ENCODE measurements around the gene EHBP1.

The EHBP1 gene

DNA sequence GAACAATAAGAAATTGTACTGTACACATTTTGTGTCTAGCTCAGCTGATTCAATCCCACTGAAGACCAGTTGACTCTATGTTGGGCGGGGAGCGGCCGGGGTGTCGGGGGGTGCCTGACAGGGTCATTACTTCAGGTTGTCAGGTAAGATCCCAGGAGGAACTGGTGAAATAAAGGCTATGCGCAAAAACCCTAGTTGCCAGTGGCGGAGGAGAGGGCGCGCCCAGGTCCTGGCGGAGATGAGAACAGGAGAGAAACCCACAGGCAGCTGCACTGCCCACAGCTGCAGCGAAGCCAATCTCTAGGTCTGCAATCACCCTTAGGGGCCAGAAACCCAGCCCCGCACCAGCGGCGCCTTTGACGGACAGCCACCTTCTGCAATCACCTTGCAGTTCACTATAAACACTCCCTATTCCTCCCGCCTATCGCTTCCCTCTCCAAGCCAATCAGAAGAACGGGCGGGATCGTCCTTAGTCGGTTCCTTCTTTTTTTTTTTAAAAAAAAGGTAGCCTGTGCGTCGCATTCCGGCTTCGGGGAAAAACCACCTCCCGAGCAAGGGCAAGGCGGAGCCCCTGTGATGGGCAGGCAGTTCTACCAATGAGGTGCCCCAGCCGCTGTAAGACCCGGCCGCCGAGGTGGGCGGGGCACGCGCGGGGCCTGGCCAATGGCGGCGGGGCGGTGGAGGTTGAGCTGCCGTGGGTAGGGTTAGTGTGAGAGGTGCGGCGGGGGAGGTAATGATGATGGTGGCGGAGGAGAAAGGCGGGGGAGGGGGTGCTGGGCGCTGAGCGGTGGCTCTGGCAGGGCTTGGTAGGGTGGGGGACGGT lies at the start of gene EHBP1:
Gene EHBP1, plus strand, starts transcription at position 707 of the 823 bp plus-strand sequence. CDS start 1,479 bp downstream, outside the sequence.
- DNase-seq (ENCODE audit: insufficient read length, low spot score) (peak; percentile 98), FAIRE-seq (peak; percentile 93)

DNA sequence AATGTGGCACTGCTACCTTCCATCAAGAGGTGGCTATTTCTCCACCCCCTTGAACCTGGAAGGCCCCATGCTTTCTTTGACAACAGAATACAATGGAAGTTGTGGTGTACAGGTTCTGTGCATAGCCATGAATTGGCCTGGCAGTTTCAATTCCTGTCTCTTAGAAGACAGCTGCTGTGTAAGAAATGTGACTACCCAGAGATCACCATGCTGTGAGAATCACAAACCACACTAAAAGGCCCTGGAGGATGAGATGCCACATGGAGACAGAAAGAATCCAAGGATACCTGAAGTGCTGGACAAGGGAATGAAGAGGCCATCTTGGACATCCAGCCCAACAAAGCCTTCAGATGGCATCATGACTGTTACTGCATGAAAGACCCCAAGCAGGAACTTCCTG lies 47.7 kb upstream of the EHBP1 start:
- FAIRE-seq (no peak), DNase-seq (ENCODE audit: insufficient read length, low spot score) (no peak)

DNA sequence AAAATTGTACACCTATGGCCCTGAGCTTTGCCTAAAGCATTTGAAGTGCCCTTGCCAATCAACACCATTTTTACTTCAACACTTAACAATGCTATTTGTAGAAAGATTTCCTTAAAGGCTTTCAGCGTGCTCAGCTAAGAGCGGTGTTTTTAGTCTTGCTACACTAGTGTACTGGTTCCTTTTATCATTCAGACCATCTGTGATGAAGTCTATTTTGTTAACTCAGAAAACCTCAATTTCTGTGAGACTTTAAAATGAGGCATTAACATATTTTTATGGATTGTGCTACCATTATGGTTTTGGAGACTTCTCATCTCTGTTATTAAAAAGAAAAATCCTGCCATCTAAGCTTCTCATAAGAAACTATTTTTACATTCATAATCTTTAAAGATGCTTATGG lies 46.6 kb upstream of the EHBP1 start:
- FAIRE-seq: no peak
- DNase-seq (ENCODE audit: insufficient read length, low spot score): no peak

DNA sequence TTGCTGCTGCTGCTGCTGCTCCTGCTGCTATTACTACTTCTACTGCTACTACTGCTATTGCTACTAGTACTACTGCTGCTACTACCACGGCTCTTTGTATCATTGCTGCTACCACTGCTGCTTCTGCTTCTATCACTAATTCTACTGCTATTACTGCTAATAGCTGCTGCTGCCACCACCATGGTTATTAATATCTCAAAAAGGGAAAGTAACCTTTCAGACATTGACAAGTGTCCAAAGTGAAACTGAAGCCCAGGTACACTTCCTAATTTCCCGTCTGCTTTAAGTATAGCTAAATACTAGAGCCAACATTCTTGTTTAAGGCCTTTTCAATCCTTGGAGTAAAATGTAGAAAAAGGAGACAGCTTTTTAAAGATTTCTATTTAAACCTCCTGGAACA lies 45.4 kb upstream of the EHBP1 start:
- DNase-seq (ENCODE audit: insufficient read length, low spot score) (no peak), FAIRE-seq (peak; percentile 67)

DNA sequence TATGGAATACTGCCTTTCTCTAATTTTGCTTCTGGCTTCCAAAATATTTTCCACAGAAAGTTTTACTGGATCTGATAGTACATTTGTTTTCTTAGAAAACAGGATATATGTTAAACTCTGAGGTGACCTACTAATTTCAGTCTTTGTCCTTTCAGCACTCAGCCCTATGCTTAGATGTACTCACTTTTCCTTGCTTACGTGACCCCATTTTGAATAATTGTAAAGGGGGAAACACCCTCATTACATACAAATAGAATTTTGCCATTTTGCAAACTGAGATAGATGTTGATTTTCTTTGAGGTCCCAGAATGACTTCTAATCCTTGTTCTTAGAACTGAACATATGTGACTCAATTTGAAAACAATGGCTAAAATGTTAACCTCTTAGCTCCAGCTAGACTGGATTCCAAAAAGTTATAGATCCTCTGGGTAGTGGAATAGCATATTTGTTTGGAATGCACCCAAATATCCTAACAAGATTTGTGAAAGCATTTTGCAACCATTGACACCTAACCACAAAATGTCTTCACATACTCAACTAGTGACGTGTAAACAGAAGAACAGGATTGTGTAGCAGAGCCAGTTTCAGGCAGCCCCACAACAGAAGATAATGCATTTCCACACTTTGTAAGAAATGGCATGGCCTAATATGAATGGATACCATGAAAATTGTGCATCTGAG lies 44.8 kb upstream of the EHBP1 start:
- FAIRE-seq (peak; percentile 85), DNase-seq (ENCODE audit: insufficient read length, low spot score) (peak; percentile 34)

DNA sequence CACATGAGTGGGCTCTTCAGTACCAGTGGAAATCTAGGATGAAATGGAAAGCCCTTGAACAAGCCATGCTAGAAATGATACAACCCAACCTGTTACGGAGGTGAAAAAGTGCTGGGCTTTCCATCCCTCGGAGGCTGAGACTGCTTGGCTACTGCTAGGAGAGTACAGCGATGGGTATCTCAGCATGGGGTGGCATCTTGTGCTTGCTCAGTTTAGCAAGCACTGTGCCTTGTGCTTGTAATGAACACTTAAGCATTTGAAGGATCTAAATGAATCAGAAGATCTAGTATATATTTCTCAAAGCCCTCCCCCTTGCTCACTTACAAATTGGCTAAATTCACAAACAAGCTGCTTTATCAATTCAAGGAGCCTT lies 44.3 kb upstream of the EHBP1 start:
- DNase-seq (ENCODE audit: insufficient read length, low spot score): no peak
- no peak for FAIRE-seq

DNA sequence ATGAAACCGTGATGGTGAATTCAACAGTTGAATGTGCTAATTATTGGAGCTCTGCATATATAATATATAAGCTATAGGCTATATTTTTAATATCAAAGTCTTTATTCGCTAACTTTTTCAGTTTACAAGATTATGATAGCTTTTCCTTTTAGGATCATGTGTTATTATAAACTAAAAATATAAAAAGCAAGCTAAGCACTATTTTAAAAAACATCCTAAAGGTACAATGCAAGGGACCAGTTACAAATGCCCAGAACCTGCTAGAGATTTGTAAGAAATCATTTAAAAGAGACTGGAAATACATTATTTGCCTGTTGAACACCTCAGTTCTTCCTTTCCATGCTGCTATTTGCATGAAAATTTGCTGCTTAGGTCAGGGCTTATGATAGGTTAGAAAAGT lies 43.4 kb upstream of the EHBP1 start:
- FAIRE-seq (no peak), DNase-seq (ENCODE audit: insufficient read length, low spot score) (no peak)

DNA sequence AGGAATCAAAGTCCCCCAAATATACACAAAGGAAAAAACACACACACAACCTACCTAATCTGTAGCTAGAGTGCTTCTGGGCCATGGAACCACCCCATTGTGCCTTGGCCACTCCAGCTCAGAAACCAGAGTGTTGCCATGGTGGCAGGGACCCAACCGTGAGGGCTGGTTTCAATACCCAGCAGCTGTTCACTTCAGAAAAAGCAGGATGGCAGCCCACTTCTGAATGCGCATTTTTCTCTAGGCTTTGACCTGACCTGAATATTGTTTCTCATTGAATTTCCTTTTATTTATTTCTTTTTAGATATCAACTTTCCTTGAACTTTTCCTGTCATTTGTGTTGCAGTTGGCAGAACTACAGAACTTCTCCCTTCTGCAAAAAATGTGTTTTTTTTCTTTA lies 43.0 kb upstream of the EHBP1 start:
- DNase-seq (ENCODE audit: insufficient read length, low spot score) (no peak), FAIRE-seq (no peak)

DNA sequence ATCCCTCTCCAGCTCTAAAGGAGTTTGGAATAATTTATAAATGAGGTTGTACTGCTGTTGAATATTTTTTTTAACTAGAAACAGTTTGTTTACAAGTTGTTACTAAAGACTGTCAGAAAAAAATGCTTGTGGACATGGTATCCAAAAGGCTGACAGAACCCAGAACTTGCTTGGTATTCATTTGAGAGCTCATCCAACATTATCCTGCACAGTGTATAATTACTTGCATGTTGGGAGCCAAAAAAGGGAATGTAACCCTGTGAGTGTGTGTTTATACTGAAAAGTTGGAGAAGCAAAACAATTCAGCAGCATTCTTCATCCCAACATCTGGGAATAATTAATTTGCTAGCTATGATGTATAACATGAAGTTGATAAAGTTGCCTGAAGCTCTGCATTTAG lies 42.1 kb upstream of the EHBP1 start:
- FAIRE-seq (no peak), DNase-seq (ENCODE audit: insufficient read length, low spot score) (no peak)

DNA sequence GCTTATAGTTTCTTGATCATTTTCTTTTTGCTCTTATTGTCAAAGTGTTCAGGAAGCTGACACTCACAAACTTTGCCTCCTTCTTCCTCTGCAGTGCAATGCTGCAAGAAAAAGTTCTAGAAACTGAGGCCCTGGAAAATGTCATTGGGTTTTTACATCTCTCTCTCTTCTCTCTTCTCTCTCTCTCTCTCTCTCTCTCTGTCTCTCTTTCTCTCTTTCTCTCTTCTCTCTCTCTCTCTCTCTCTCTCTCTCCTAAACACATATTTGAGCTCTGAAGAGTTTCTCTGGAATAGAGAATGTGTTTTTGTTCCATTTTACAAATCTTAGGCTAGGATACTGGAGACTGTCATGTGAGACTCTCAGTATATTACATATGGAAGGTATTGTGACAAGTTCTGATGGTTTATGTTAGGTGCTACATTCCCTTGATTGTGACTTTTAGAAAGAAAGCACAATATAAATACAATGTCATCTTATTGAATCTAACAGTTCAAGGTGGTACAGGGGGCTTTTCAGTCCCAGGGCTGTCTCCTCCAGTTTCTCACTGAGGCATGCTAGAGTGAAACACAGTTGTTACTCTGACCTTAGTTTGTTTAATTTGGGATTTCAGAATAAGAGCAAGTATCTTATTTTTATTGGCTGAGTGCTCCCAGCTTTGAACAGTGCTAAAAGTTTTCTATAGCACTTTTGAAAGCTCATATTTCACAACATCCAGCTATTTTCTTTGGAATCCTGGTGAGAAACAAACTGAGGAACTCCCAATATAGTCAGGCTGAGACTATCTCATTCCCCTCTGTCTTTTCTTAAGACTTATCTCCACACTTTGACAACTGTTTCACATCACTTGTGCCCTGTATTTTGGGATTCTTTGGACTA lies 41.4 kb upstream of the EHBP1 start:
- DNase-seq (ENCODE audit: insufficient read length, low spot score): no peak
- FAIRE-seq: no peak

DNA sequence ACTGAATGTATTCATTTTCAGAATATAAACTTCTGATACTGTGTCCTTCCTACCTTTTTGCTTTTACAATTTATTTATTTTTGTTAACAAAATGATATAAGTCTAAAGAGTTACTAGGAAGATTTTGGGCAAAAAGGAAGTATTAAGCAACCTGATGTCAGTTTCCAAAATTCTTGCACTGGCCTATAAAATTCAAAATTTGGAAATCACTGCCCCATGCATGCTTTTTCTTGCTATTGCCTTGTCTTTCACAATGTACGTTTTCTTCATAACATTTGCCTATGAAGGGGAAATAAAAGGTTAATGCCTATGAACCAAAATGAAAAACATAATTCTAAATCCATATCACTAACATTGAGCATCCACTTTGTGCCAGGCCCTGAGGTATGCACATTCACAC lies 40.1 kb upstream of the EHBP1 start:
- DNase-seq (ENCODE audit: insufficient read length, low spot score) (no peak), FAIRE-seq (no peak)

DNA sequence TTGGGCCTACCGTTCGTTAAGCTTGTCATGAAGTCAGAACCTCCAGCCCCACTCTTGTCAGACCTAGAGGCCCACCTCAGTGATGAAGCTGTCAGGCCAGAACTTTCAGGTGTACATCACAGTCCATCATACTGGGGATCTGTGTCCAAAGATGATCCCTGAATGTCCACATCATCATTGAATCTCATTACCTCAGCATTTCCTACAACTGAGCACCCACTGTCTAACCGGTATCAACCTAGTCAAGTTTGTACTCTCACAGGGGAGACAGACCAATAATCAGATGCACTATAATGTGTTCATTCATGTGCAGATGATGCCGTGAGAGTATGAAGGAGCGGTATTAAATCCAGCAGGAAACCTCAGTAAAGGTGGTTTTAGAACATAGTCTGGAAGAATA lies 36.3 kb upstream of the EHBP1 start:
- FAIRE-seq: peak; percentile 62
- DNase-seq (ENCODE audit: insufficient read length, low spot score): no peak

DNA sequence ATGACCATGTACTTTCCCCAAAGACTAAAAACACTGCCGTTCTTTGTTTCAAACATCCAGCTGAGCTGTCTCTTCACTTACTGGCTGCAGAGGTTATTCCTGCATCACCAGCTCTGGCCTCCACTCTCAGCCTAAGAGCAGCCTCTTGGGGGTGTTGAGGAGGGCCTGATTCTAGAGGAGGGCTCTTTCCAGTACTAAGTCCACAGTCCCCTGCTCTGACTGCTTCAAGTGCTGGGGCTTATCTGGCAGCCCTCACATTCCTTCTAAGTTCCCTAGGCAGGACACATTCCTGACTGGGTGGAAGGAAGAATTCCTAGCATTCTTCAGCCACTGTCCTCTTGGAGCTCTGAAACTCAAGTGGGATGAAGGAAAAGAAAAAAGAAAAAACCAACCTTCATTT lies 32.9 kb upstream of the EHBP1 start:
- peak; percentile 79 for DNase-seq (ENCODE audit: insufficient read length, low spot score)
- peak; percentile 69 for FAIRE-seq

DNA sequence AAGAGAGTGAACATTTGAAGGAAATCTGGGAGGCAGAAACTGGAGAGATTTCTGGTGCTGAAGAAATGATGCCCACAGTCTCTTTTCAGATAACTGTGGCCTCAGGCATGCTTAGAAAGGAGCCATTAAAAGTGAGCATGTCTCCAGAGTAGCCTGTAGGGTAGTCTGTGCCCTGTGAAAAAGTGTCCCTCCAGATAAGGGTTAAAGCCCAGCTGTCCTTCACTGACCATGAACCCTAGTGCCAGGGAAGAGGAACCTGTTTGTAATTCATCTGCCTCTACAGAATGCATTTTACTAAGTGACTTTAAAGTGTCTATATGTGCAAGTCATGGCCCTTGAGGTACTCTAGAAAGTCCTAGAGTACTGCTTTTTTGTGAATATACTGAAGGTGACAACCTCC lies 30.5 kb upstream of the EHBP1 start:
- DNase-seq (ENCODE audit: insufficient read length, low spot score) (no peak), FAIRE-seq (no peak)

DNA sequence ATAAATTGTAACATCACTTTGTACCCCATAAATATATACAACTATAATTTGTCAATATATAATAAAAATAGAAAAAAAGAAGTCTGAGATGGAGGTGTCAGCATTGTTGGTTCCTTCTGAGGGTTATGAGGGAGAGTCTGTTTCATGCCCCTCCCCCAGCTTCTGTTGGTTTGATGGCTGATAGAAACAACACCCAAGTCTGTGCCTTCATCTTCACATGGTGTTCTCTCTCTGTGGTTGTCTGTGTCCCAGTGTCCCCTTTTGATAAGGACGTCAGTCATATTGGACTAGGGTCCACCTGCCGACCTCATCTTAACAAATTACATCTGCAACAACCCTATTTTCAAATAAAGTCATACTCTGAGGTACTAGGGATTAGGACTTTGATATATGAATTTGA lies 20.3 kb upstream of the EHBP1 start:
- no peak for FAIRE-seq

DNA sequence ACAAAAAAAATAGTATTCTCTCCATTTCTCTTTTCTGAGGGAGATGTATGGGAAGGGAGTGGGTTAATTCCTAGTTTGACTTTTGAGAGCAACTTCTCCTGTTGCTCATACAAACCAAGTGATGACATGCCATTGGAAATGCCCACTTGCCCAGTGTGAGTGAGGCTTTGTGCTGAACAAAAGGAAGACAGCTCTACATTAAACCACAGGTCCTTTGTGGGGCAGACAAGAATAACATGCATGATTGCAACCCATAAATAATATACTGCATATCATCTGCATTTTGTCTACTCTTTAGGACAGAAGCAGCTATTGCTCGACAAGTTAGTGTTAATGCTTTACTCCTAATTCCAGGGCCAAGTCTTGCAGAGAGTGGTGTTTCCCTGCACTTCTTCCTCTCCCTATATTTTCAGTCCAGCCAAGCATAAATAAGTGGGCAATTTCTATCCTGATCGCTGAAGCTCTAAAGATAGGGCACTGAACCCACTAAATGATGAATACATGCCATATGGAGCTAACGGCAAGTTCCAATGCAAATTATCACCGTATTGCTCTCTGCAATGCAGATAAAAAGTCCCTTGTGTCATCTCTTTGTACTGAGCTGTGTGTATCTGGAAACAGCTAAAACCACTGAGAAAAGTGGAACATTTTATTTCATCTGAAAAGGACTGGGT lies 19.4 kb upstream of the EHBP1 start:
- FAIRE-seq (peak; percentile 16), DNase-seq (ENCODE audit: insufficient read length, low spot score) (no peak)

More for the DNA sequence above, 20.3 kb upstream of the EHBP1 start:
- DNase-seq (ENCODE audit: insufficient read length, low spot score): no peak

DNA sequence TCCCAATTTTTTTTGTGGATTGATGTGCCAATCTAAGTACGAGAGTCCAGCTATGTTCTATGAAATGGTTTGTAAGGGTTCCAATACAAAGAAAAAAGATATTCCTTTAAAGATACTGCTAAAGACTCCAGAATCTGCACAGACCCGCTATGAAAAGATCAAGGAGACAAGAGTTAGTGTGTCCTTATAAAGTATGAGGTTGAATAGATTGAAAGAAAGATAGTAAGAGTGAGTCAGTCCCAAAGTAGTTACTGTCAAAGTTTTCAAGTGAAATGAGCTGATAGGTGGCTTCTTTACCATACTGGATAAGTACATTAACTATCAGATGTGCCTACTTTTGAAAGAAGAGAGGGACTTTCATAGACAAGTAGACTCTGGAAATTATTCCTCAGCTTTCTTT lies 17.9 kb upstream of the EHBP1 start:
- FAIRE-seq: no peak
- DNase-seq (ENCODE audit: insufficient read length, low spot score): no peak

DNA sequence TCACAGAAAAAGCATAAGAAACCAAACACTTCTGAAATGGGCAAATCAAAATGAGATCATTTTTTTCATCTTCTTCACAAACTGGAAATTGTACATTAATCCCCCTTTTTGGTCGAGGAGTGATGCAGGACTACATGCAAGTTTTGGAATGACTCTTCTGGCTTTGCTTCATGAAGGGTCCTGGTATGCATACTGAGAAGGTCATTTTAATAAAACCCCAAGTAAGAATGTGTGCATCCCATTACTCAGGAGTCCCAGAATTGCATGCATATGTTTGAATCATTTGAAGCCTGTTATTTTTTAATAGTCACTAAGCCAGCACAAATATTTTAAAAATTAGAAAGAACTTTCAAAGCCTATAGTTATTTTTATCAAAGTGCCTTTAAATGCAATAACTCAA lies 16.7 kb upstream of the EHBP1 start:
- FAIRE-seq (no peak), DNase-seq (ENCODE audit: insufficient read length, low spot score) (no peak)

DNA sequence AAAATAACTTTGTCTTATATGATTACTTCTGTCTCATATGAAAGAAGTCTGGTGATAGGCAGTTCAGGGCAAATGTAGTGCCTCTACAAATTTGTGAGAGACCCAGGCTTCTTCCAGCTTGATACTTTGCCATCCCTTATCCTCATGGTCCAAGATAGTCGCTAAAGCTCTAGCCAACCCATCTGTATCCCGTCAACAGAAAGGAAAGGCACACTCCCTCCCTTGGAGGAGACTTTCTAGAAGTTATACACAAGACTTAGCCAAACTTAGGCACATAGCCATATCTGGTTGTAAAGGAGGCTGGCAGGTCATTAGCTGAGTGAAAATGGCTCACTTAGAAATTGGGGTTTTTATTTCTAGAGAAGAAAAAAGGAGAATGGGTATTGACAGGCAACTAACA lies 14.3 kb upstream of the EHBP1 start:
- no peak for FAIRE-seq
- no peak for DNase-seq (ENCODE audit: insufficient read length, low spot score)

DNA sequence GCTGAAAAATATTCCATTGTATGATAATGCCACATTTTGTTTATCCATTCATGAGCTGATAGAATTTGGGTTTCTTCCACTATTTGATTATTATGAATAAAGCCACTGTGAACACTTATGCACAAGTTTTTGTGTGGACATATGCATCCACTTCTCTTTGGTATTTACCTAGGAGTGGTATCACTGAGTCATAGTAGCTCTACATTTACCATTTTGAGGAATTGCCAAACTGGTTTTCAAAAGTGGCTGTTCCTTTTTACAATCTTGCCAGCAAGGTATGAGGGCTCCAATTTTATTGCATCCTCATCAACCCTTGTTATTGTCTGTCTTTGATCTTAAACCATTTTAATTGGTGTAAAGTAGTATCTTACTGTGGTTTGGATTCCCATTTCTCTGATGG lies 13.3 kb upstream of the EHBP1 start:
- no peak for DNase-seq (ENCODE audit: insufficient read length, low spot score)
- no peak for FAIRE-seq

DNA sequence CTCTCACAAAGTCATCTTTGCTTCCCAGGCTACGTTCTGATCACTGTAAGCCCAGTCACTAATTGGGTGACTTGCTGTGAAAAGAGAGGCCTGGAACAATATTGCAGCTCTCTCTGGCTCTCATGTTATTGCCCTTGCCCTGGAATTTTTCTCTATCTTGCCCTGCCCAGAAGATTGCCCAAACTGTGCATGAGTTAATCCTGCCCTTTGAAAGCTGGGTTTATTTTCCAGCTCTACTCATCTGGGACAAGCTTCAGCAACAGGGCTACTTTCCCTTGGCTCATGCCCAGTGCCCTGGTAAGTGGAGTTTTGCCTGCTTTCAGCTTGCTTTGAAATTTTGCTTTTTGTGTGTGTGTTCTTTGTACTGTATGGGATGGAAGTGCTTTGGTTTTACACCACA lies 6.9 kb upstream of the EHBP1 start:
- FAIRE-seq (no peak), DNase-seq (ENCODE audit: insufficient read length, low spot score) (no peak)
